CD4-positive, alpha-beta T cell treated with Interleukin-17A for 4 hours (primary cell): ENCODE measurements around the gene OR8H2.
"Not testable (repeated sequence)": the region's sequence is repeated elsewhere in the genome, so short reads cannot be mapped to it uniquely, and the experiment has no call there.

Source experiments
- DNase-seq: peaks from one replicate; pipeline ENCODE4 v3.0.0-alpha.2; 2020; ENCODE audit warnings: mixed read lengths

The OR8H2 gene, protein sequence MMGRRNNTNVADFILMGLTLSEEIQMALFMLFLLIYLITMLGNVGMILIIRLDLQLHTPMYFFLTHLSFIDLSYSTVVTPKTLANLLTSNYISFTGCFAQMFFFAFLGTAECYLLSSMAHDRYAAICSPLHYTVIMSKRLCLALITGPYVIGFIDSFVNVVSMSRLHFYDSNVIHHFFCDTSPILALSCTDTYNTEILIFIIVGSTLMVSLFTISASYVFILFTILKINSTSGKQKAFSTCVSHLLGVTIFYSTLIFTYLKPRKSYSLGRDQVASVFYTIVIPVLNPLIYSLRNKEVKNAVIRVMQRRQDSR

DNA sequence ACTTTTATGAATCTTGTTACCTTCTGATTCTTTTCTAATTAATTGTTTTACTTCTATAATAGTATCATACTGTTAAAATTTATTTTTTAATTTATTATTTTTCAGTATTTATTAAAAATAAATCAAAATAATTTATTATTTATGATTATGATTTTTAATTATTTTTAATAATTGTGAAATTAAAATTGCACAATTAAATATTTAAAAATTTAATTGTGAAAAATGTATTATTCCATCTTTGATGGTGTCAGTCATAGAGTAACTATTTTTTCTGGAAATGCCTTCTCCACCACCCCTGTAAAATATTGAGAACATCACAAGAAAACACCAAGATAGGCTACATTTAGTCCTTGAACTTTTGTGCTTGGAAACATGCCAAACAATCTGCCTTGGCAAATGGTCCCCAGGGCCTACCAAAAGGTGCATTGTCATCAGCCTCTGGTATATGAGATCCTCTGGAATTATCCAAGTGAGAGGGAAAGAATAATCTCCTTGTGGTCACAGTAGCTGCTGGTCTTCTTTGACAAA lies at the start of gene OR8H2:
OR8H2 (plus strand) TSS at position 478 of the 528 bp plus-strand sequence. CDS start 1,356 bp downstream, outside the sequence.
- no peak for DNase-seq

DNA sequence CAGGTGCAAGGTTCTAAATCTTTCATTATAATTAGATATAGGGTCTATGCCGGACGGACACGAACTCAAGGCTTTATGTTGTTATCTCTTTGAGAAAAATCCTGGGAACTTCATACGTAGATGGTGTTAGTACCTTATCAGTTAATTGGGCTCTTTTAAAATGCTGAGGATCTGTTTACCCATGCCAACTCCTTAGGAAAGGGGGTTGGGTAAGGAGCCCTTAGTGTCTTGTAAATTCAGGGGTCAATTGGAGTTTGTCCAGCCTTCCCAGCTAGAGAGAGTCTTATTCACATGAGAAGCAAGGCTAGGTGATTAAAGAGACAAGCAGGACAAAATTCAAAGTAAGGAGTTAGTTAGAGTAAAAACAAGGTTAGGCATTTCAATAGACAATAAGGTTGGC lies 47.1 kb upstream of the OR8H2 start:
- DNase-seq, result not testable (repeated sequence)

DNA sequence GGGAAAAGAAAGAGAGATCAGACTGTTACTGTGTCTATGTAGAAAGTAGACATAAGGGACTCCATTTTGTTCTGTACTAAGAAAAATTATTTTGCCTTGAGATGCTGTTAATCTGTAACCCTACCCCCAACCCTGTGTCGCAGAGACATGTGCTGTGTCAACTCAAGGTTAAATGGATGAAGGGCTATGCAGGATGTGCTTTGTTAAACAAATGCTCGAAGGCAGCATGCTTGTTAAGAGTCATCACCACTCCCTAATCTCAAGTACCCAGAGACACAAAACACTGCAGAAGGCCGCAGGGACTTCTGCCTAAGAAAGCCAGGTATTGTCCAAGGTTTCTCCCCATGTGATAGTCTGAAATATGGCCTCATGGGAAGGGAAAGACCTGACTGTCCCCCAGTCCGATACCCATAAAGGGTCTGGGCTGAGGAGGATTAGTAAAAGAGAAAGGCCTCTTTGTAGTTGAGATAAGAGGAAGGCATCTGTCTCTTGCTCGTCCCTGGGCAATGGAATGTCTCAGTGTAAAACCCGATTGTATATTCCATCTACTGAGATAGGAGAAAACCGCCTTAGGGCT lies 45.7 kb upstream of the OR8H2 start:
- not testable (repeated sequence) for DNase-seq

DNA sequence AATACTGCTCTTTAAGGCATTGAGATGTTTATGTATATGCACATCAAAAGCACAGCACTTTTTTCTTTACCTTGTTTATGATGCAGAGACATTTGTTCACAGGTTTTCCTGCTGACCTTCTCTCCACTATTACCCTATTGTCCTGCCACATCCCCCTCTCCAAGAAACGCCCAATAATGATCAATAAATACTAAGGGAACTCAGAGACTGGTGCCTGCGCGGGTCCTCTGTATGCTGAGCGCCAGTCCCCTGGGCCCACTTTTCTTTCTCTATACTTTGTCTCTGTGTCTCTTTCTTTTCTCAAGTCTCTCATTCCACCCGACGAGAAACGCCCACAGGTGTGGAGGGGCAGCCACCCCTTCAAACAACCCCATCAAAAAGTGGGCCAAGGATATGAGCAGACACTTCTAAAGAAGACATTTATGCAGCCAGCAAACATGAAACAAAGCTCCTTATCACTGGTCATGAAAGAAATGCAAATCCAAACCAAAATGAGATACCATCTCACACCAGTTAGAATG lies 45.2 kb upstream of the OR8H2 start:
- not testable (repeated sequence) for DNase-seq

DNA sequence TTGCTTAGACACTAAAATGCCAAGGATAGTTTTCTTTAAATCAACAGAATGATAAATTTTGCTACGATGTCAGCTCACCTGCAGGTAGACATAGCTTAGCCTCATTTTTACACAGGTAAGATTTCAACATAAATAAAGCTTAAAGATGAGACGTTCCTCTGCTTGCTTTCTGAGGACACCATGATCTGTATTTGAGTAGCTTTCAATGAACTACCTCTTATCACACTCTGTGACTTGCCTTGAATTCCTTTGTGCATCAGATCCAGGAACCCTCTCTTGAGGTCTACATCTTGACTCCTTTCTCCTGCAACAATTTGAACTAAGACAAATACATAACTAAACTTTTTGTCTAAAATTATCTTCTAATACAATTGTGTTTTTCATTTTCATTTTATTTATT lies 36.5 kb upstream of the OR8H2 start:
- DNase-seq, result no peak

DNA sequence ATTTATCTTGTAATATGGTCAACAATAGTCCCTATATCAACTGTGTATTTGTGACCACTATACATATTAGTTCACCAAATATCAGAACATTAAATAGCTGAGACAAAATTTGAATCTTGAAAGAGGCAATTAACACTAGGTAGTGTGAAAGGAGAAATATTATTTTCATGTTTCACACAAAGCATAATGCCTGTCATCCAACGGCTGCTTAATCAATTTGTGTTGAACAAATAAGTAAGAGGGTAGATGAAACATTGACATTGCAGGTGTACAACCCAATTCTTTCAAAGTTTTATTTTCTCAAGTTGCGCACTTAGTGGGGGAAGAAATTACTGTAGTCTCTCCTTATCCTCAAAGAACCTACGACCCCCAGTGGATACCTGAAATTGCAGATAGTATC lies 13.8 kb upstream of the OR8H2 start:
- DNase-seq, result no peak

DNA sequence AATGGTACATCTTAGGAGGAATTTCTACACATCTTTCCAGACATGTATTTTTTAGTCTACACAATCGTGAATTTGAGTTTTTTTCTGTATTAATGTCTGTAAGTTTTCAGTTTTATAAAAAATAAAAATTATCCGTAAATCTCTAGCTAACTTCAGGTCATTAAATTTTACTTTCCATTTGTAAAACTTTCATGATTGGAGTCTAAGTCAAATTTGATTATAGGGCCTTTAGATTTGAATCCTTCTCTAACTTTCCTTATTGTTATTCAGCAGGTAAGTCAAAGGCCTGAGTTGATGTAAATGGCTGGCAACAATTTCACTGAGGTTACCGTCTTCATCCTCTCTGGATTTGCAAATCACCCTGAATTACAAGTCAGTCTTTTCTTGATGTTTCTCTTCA lies 10.5 kb upstream of the OR8H2 start, which contains the start of gene OR8I2:
OR8I2 (plus strand) TSS at position 301 of the 400 bp plus-strand sequence; CDS start at position 301, 0 bp downstream.
- no peak for DNase-seq

DNA sequence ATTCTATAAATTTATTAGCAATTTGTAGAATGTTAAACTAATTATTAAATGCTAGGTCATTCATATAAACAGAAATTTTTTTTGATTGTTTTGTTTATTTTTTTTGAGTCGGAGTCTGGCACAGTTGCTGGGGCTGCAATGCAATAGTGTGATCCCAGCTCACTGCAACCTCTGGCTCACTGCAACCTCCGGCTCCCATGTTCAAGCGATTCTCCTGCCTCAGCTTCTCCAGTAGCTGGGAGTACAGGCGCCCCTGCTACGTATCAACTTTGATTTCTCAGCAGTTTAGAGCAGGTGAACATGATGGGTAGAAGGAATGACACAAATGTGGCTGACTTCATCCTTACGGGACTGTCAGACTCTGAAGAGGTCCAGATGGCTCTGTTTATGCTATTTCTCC lies 18.6 kb downstream of the OR8H2 start, which contains the start of gene OR8H3:
OR8H3 (plus strand) TSS at position 301 of the 400 bp plus-strand sequence; CDS start at position 301, 0 bp downstream.
- no peak for DNase-seq

DNA sequence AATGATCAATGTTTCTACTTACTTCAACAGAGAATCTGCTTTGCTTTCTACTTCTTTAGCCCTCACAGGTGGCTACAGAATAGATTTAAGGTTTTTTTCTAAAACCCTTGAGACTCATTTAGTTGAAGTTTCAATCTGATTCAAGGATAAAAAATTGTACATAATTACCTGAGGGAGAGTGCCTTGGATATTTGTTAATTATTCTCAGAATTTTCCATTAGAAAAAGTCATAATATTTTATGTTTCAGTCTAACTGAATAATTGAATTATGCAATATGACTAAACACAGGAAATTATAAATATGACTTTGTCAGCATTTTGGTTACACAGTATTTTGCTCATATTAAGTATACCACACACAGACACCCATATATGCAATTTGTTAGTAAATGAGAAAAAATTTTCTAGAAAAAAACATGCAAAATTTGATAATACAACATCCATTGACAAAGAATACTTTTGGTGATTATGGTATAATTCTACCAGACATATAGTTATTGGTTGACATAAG lies 36.7 kb downstream of the OR8H2 start, which contains the start of gene OR8J3:
OR8J3 (minus strand) TSS at position 51 of the 511 bp plus-strand sequence. CDS start 2,483 bp downstream, outside the sequence.
- DNase-seq, result no peak

DNA sequence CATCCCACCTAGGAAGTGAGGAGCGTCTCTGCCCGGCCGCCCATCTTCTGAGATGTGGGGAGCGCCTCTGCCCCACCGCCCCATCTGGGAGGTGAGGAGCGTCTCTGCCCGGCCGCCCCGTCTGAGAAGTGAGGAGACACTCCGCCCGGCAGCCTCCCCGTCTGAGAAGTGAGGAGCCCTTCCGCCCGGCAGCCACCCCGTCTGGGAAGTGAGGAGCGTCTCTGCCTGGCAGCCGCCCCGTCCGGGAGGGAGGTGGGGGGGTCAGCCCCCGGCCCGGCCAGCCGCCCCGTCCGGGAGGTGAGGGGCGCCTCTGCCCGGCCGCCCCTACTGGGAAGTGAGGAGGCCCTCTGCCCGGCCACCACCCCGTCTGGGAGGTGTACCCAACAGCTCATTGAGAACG lies 40.2 kb downstream of the OR8H2 start:
- not testable (repeated sequence) for DNase-seq

DNA sequence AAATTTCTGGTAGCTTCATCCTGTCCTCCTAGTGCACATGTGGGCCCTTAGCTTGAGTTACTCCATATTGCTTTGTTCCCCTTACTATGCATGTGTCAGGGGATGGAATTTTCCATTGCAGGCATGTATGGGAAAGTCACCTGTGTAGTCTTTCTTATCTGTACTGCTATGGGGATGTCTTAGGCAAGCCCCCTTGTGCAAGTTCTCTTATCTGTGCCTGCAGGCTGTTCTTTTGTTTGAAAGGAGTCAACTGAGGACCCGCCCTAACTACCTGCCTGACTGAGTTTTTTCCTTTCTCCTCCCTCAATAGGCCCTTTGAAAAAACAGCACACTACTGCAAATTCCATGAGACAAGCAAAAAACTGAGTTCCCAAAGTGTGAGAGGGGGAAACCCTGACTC lies 47.9 kb downstream of the OR8H2 start:
- DNase-seq, result no peak

DNA sequence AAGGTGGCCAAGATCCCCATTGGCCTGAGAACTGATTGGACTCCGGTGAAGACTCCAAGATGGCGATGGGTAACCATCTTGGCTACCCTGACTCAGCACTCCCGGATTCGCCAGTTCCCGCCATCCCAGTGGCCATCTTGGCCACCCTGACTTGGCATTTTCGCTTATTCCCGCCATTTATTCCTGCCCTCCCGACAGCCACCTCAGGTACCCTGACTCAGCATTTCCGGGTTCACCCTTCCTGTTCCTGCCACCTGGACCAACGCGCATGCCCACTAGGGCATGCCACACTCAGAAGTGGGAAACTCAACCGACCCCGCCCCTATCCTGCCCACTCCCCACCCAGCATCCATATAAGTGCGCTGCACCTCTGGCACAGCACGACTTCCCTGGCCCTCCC lies 48.8 kb downstream of the OR8H2 start:
- no peak for DNase-seq
